HL-60/S4 (cell line): ENCODE measurements around the gene DDX23.

Experiments used
- in situ Hi-C: fragments of 300-500 bp; cut with MboI; formaldehyde crosslinking; loops from 2 replicates; pipeline ENCODE4 v1.14.3; 2022; ENCODE audit warnings: low sequenced_read_pairs

DDX23 gene

GRCh38 chr12:48824905-48825304 is 27.1 kb downstream of the DDX23 start:
- in situ Hi-C loops, result no loop called here

GRCh38 chr12:48824112-48824511 is 27.9 kb downstream of the DDX23 start:
- in situ Hi-C loops, result no loop called here

- in situ Hi-C loops, result no loop called here
These were observed 28.7 kb downstream of the DDX23 start for GRCh38 chr12:48823281-48823680.

- in situ Hi-C loops, result no loop called here
These were observed 29.3 kb downstream of the DDX23 start for GRCh38 chr12:48822711-48823110.

- in situ Hi-C loops, result no loop called here
These were observed 29.8 kb downstream of the DDX23 start for GRCh38 chr12:48822139-48822538.

GRCh38 chr12:48819986-48820725 is 31.8 kb downstream of the DDX23 start:
- in situ Hi-C loops, result no loop called here

- in situ Hi-C loops, result no loop called here
These were observed 33.0 kb downstream of the DDX23 start for GRCh38 chr12:48818831-48819590.

GRCh38 chr12:48817873-48818830 is 33.8 kb downstream of the DDX23 start, which contains the start of gene CACNB3:
CACNB3 (plus strand) TSS chr12:48818496; CDS start chr12:48818930, 434 bp downstream.
- in situ Hi-C loops, result no loop called here

GRCh38 chr12:48816143-48816854 is 35.7 kb downstream of the DDX23 start:
- in situ Hi-C loops, result no loop called here

GRCh38 chr12:48815126-48816110 is 36.5 kb downstream of the DDX23 start:
- in situ Hi-C loops, result no loop called here

GRCh38 chr12:48814262-48815125 is 37.5 kb downstream of the DDX23 start:
- in situ Hi-C loops, result no loop called here

GRCh38 chr12:48813465-48814261 is 38.3 kb downstream of the DDX23 start:
- in situ Hi-C loops, result no loop called here

- in situ Hi-C loops, result no loop called here
These were observed 39.6 kb downstream of the DDX23 start for GRCh38 chr12:48812389-48812788.

- in situ Hi-C loops, result no loop called here
These were observed 40.4 kb downstream of the DDX23 start for GRCh38 chr12:48811437-48812090.

- in situ Hi-C loops, result no loop called here
These were observed 41.0 kb downstream of the DDX23 start for GRCh38 chr12:48810903-48811431.

GRCh38 chr12:48807981-48808380 is 44.0 kb downstream of the DDX23 start:
- in situ Hi-C loops, result no loop called here

GRCh38 chr12:48803675-48804074 is 48.3 kb downstream of the DDX23 start:
- in situ Hi-C loops, result no loop called here
